NCI-H2227 treated with DMSO at 0.1 percent for 48 hours (cell line): Measurements from ENCODE around the gene MEDAG.

Source experiments
- DNase-seq: peaks from one replicate; lab custom pipeline; 2025; lab: John Stamatoyannopoulos, UW

Gene MEDAG

GRCh38 chr13:30957258-30957943 lies 51.3 kb downstream of the MEDAG start:
- no peak for DNase-seq

GRCh38 chr13:30959678-30960077 lies 53.6 kb downstream of the MEDAG start:
- no peak for DNase-seq

GRCh38 chr13:30963791-30964190 lies 57.7 kb downstream of the MEDAG start:
- no peak for DNase-seq

GRCh38 chr13:30965380-30965779 lies 59.3 kb downstream of the MEDAG start:
- DNase-seq, result no peak

- DNase-seq, result no peak
Observed at GRCh38 chr13:30966101-30966500, 60.0 kb downstream of the MEDAG start.

- DNase-seq, result no peak
Observed at GRCh38 chr13:30968846-30969245, 62.8 kb downstream of the MEDAG start.

GRCh38 chr13:30971575-30971974 lies 65.5 kb downstream of the MEDAG start:
- no peak for DNase-seq

GRCh38 chr13:30972888-30973377 lies 66.9 kb downstream of the MEDAG start:
- DNase-seq, result no peak

GRCh38 chr13:30974350-30974749 lies 68.3 kb downstream of the MEDAG start:
- DNase-seq, result no peak
